ACC112 (cell line): ENCODE data around the gene SAP30BP.

ENCODE experiments used
- H2AFZ ChIP-seq: fragments of 200-600 bp; sonication (generic); one replicate; pipeline ENCODE4 v1.6.0; 2017; ENCODE audit warnings: antibody characterized with exemption, low read length; ENCODE audit not compliant: unreplicated experiment
- H3K27ac ChIP-seq: fragments of 200-600 bp; sonication (generic); 2 replicates; pipeline ENCODE4 v1.5.1; 2014; ENCODE audit warnings: low read depth, mild to moderate bottlenecking, antibody characterized with exemption, low read length, moderate library complexity
- H3K27me3 ChIP-seq: fragments of 200-600 bp; sonication (generic); 2 replicates; pipeline ENCODE4 v1.6.1; 2014; ENCODE audit warnings: mild to moderate bottlenecking, antibody characterized with exemption, low read length, moderate library complexity, mixed read lengths; ENCODE audit not compliant: insufficient read depth
- H3K36me3 ChIP-seq: fragments of 200-600 bp; sonication (generic); 2 replicates; pipeline ENCODE4 v1.6.1; 2016; ENCODE audit warnings: mild to moderate bottlenecking, antibody characterized with exemption, low read length, moderate library complexity, mixed read lengths; ENCODE audit not compliant: insufficient read depth
- H3K4me1 ChIP-seq: fragments of 200-600 bp; sonication (generic); one replicate; pipeline ENCODE4 v1.6.1; 2016; ENCODE audit warnings: low read length, mixed read lengths; ENCODE audit not compliant: insufficient read depth, unreplicated experiment, control insufficient read depth
- H3K4me3 ChIP-seq: fragments of 200-600 bp; sonication (generic); 2 replicates; pipeline ENCODE4 v1.5.1; 2014; ENCODE audit warnings: mild to moderate bottlenecking, low read depth, low read length
- H3K79me2 ChIP-seq: fragments of 200-600 bp; sonication (generic); one replicate; pipeline ENCODE4 v1.6.0; 2016; ENCODE audit warnings: low read length; ENCODE audit not compliant: control insufficient read depth, unreplicated experiment, insufficient read depth

Gene SAP30BP

DNA sequence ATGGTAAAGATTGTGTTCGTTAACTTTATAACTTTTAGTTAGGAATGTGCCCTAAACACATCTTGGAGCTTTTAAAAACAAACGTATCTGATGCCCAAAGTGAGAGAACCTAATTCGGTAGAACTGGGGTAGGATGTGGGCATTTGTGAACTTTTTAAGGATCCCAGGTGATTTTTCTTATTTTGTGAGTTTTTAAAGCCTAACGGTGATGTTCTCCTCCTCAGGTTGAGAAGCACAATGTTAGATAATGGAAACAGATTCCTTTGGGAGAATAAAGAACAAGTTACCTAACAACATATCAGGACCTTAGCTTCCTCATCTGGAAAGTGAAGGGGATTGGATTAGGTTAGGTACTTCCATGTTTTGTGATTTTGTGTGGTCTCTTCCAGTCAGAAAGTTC, 687 bp downstream of the SAP30BP start:
- Histone ChIP-seq H2AFZ (peak overlapping the region; percentile 87), H3K4me1 (peaks cover 14% of the 10 kb centered on the region), H3K79me2 (peaks cover 68% of the 10 kb centered on the region), H3K27ac (peak overlapping the region; percentile 78), H3K27me3 (no peaks in the 10 kb centered on the region), H3K36me3 (peaks cover 9% of the 10 kb centered on the region; the same call in 1 of the 2 replicates), H3K4me3 (peak overlapping the region; percentile 99)

DNA sequence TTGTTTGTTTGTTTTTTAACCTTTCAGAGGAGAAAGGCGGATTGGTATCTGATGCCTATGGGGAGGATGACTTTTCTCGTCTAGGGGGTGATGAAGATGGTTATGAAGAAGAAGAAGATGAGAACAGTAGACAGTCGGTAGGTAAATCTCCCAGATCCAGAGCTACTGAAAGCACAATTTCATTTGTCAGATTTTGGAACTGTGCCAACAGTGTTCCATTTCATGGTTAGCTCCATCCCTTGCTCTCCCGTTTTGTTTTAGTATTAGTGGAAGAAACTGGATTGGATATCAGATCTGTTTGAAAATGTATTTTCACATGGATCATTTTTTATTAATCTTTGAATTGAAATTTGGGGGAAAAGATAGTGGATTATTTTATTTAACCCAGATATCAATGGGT, 1.4 kb downstream of the SAP30BP start:
- Histone ChIP-seq H3K4me3 (peak overlapping the region; percentile 99), H2AFZ (no peak overlapping the region), H3K79me2 (peaks cover 68% of the 10 kb centered on the region), H3K4me1 (peaks cover 14% of the 10 kb centered on the region), H3K36me3 (peaks cover 7% of the 10 kb centered on the region; the same call in 1 of the 2 replicates), H3K27ac (peak overlapping the region; percentile 78; the same call in 1 of the 2 replicates), H3K27me3 (no peaks in the 10 kb centered on the region)

DNA sequence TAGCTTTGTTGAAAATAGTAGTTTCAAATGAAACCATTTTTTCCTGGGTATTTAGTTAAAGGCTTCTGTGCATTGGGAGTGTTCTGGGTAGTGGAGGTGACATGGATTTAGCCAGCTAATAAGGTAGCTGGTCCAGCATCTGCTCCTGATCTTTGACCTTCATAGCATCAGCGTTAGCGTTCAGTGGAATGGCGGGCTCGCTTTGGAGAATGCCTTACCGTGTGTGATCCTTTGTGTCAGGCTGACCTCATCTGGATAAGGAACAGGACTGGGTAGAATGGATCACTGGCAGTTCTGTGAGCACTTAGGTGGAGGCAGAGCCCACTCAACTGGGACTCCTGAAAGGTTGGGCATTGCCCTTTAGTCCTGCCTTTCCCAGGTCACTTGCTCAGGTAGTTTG, 3.7 kb downstream of the SAP30BP start:
- no peaks in the 10 kb centered on the region for H3K27me3 ChIP-seq
- peaks cover 17% of the 10 kb centered on the region for H3K4me1 ChIP-seq
- H3K4me3 ChIP-seq: no peak overlapping the region
- H2AFZ ChIP-seq: no peak overlapping the region
- no peak overlapping the region for H3K27ac ChIP-seq
- H3K36me3 ChIP-seq: peaks cover 7% of the 10 kb centered on the region; the same call in 1 of the 2 replicates
- H3K79me2 ChIP-seq: peaks cover 66% of the 10 kb centered on the region

DNA sequence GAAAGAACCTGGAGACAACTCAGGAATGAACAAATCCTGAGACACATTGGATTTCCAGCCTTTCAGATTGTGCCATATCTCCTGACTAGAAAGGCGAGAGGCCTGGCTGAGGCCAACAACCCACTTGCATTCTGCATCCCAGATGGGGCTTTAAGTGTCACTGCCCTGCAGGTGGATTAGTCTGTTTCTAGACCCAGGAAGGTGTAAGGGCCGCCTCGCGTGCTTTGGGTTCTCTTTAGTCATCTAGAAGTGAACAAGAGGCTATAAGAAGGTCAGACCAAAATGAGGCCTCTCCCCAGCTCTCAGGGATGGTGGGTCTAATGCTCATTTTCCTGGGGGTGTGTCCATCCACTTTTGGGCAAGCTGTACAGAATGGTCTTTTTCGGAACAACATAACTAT, 4.9 kb downstream of the SAP30BP start:
- Histone ChIP-seq H3K27me3 (no peaks in the 10 kb centered on the region), H3K79me2 (peaks cover 64% of the 10 kb centered on the region), H3K4me1 (peaks cover 19% of the 10 kb centered on the region), H3K4me3 (no peak overlapping the region), H3K36me3 (peaks cover 14% of the 10 kb centered on the region), H3K27ac (no peak overlapping the region), H2AFZ (no peak overlapping the region)

DNA sequence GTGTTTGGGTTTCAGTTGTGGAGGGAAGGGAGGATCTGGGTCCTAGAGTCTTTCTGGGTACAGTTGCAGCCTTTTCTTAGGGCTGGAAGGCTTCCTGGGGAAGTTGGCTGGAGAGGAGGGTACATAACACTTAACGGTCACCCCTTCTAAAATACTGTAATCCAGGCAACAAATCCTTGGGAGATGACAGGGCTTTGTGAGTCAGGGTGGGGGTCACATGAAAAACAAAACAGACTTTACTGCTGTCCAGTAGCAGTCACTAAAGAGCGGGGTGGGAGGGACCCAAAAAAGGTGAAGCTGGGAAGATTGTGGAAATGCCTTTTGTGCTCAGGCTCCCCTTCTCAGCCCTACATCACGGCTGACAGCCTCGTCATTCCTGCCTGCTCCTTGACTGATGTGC, 6.3 kb downstream of the SAP30BP start:
- H3K36me3 ChIP-seq: peaks cover 14% of the 10 kb centered on the region
- H3K79me2 ChIP-seq: peaks cover 54% of the 10 kb centered on the region
- H3K27ac ChIP-seq: no peak overlapping the region
- peaks cover 24% of the 10 kb centered on the region for H3K4me1 ChIP-seq
- no peak overlapping the region for H2AFZ ChIP-seq
- H3K4me3 ChIP-seq: no peak overlapping the region
- H3K27me3 ChIP-seq: no peaks in the 10 kb centered on the region

DNA sequence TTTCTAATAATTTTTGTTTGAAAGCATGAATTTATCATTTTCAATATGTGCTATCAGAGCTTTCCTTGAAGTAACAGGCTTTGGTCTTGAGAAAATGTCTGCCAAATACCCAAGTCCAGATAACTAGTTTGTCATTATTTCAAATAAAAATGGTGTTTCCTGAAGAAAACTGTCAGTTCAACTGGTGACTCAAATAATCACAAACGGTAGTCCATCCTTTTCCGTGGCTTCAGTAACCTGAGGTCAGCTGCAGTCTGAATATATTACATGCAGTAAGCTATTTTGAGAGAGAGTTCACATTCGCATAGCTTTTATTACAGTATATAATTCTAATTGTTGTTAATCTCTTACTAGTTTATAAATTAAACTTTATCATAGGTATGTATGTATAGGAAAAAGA, 9.3 kb downstream of the SAP30BP start:
- Histone ChIP-seq H3K4me1 (peaks cover 44% of the 10 kb centered on the region), H3K4me3 (no peak overlapping the region), H3K27ac (no peak overlapping the region), H3K79me2 (peaks cover 40% of the 10 kb centered on the region), H3K27me3 (no peaks in the 10 kb centered on the region), H2AFZ (no peak overlapping the region), H3K36me3 (peaks cover 7% of the 10 kb centered on the region)

DNA sequence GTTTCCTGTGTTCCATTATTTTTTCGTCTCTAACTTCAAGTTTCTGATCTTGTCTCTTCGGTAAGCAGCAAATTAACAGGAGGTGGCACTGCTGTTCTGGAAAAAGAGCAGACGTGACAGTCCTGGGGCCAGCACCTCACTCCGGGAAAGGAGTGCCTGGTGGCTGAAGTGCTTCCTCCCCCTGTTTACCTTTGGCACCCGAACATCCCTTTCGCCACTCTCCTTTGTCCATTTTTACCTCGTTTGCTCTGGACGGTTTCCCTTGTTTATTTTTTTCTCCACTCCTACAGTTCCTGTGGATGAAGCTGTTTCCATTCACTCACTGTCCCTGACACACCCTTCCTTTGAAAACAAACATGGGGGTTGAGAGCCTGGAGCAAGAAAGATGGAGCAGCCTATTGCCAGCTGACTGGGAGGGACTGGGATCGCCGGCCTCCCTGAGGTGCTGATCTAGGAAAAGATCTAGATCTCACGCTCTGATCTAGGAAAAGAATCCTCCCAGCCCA, 12.6 kb downstream of the SAP30BP start:
- no peaks in the 10 kb centered on the region for H3K27me3 ChIP-seq
- H3K79me2 ChIP-seq: peaks cover 42% of the 10 kb centered on the region
- H2AFZ ChIP-seq: no peak overlapping the region
- no peak overlapping the region for H3K4me3 ChIP-seq
- peak overlapping the region; percentile 4; the same call in 1 of the 2 replicates for H3K27ac ChIP-seq
- H3K36me3 ChIP-seq: peaks cover 11% of the 10 kb centered on the region
- peaks cover 60% of the 10 kb centered on the region for H3K4me1 ChIP-seq

DNA sequence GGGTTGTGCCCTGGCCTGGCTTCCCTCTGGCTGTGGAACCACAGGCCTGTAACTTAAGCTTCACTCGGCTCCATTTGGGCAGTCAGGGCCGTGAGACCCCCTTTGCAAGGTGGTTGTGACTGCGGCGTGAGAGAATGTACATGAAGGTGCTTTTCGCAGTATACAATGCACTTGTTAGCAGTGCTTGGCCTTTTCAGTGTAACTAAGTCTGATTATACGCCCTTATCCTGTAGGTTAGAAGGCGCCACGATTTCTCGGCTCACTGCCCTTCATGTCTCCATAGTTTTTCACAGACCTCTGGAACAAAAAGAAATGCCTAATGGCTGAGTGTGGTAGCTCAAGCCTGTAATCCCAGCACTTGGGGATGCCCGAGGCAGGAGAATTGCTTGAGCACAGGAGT, 13.3 kb downstream of the SAP30BP start:
- peaks cover 64% of the 10 kb centered on the region for H3K4me1 ChIP-seq
- no peak overlapping the region for H3K4me3 ChIP-seq
- H3K79me2 ChIP-seq: peaks cover 49% of the 10 kb centered on the region
- peak overlapping the region; percentile 63 for H3K27ac ChIP-seq
- H3K36me3 ChIP-seq: peaks cover 15% of the 10 kb centered on the region
- no peaks in the 10 kb centered on the region for H3K27me3 ChIP-seq
- no peak overlapping the region for H2AFZ ChIP-seq

DNA sequence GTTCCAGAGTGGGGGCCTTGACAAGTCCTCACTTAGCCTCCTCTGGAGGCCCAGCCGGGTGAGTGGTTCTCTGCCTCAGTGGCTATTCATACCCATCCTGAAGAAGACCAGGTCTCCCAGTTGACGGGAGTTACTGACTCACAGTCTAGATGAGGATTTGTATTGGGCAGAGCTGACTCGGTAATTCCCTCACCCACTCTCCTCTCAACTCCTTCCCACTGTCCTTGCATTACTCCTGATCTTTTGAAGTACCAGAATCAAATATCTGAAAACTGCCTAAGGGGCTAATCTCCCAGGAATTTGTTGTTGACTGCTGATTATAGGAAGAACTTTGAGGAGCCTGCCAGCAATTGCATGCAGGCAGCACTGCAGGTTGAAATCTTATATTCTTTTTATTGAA, 14.2 kb downstream of the SAP30BP start:
- H3K79me2 ChIP-seq: peaks cover 50% of the 10 kb centered on the region
- peaks cover 66% of the 10 kb centered on the region for H3K4me1 ChIP-seq
- H2AFZ ChIP-seq: no peak overlapping the region
- H3K27me3 ChIP-seq: no peaks in the 10 kb centered on the region
- peaks cover 13% of the 10 kb centered on the region for H3K36me3 ChIP-seq
- H3K4me3 ChIP-seq: no peak overlapping the region
- peak overlapping the region; percentile 63 for H3K27ac ChIP-seq

DNA sequence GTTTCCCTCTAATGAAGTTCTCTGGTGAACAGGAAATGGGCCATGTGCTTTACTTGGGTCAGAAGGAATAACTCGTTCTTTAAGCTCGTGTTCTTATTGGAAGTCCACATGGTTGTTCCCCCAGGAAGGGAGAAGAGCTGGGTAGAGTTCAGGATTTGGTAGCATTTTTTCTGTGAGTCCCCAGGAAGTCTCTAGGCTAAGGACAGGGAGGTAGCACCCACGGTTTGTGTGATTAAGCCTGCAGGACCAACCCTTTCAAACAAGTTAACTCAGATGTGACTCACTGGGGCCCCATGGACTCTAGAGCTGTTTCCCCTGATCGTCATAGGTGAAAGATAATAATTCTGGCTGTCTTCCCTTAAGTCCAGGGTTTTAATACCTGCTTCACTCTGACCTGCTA, 16.4 kb downstream of the SAP30BP start:
- no peak overlapping the region for H2AFZ ChIP-seq
- H3K27me3 ChIP-seq: no peaks in the 10 kb centered on the region
- H3K79me2 ChIP-seq: peaks cover 60% of the 10 kb centered on the region
- peak overlapping the region; percentile 72 for H3K27ac ChIP-seq
- H3K36me3 ChIP-seq: peaks cover 10% of the 10 kb centered on the region; the same call in 1 of the 2 replicates
- H3K4me1 ChIP-seq: peaks cover 70% of the 10 kb centered on the region
- peak overlapping the region; percentile 40; the same call in 1 of the 2 replicates for H3K4me3 ChIP-seq

DNA sequence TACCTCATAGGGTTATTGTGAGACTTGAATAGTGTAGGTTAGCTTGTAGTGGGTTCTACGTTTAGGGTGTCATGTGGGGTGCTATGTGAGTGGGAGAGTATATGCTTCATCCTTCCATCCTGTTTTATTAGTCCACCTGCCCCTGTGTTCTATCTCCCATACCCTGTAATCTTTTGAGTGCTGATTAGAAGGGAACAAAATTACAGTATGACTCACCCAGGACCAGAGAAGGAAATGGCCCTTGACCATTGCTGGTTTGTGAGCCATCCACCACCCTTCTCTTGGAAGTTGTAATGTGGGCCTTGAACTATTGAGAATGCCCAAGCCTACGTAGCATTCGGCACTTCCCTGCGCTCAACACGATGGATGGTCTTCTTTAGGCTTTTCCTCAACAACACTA, 17.1 kb downstream of the SAP30BP start:
- Histone ChIP-seq H3K27me3 (no peaks in the 10 kb centered on the region), H2AFZ (no peak overlapping the region), H3K4me3 (peak overlapping the region; percentile 40; the same call in 1 of the 2 replicates), H3K79me2 (peaks cover 63% of the 10 kb centered on the region), H3K27ac (peak overlapping the region; percentile 72), H3K4me1 (peaks cover 75% of the 10 kb centered on the region), H3K36me3 (peaks cover 10% of the 10 kb centered on the region; the same call in 1 of the 2 replicates)
